ENCODE measurements around the gene ADARB2.
"Not testable (repeated sequence)": the region's sequence is repeated elsewhere in the genome, so short reads cannot be mapped to it uniquely, and the experiment has no call there.

The ADARB2 gene

GRCh38 chr10:1267568-1267967 lies 469.8 kb downstream of the ADARB2 start:
- FAIRE-seq = no peak

DNA sequence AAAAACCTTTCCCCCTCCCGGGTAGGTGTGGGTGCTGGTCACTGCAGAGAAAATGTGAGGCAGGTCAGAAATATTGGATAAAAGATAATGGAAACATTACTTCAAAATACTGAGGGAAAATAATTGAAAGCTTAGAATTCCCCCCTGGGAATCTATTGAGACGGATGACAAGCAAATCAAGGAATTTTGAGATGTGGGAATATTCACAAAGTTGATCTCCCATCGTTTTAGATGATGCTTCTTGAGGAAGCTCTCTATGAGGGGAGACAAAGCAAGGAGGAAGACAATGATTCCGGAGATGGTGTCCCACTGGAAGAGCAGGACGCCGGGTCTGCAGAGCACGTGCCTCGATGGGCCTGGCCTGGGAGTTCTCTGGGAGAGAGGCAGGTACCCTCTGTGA lies 470.2 kb downstream of the ADARB2 start:
- FAIRE-seq = no peak

DNA sequence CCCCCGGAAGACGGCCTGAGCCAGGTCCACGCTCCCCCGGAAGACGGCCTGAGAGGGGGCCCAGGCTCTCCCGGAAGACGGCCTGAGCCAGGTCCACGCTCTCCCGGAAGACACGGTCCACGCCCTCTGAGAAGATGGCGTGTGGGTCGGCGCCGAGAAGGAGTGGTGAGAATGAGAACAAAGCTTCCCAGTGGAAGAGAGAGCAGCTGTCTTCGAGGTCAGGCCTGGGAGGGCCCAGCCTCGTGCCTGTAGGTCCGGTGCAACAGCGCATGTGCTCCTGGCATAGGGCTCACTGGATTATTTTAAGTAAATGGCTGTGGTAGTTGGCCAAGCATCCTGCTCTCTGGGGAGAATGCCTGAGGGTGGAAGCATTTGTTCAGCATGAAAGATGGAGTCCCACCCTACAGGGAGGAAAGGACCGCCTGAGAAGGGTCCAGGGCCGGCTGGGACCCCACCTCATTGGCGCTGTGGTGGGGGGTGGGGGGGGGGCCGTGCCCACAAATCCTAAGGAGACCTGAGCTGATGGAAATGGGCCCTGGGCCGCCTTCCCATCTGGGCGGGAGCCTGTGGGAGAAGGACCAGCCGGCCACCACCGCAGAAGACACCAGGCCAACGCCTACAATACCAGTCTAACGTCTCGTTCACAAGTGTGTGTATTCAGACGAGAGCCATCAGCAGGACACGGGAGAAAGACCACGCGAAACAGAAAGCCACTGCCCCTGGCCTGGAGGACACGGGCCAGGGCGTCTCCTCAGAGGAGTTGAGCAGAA lies 471.1 kb downstream of the ADARB2 start:
- FAIRE-seq = no peak

- no peak for FAIRE-seq
Measured at GRCh38 chr10:1264001-1264400, 473.3 kb downstream of the ADARB2 start.

DNA sequence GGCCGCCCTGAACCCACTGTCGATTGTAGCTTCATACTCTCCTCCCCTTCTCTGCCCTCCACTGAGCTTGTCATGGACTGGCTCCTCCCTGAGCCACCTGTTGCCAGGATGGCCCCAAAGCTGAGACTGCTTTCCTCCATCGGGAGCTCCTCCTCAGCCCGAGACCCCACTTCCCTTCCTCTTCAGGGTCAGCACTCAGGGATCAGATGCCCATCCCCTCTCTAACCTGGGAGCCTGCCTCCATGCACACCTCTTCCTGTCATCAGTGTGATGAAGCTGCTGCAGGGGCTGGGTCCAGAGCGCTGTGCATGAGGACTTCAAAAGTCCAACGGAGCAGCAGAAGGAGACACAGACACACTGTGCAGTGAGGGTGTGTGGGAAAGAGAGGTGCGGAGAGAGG lies 480.1 kb downstream of the ADARB2 start:
- no peak for FAIRE-seq

- no peak for FAIRE-seq
Measured at GRCh38 chr10:1256432-1256725, 480.9 kb downstream of the ADARB2 start.

GRCh38 chr10:1255600-1256431 lies 481.5 kb downstream of the ADARB2 start:
- no peak for FAIRE-seq

- FAIRE-seq = no peak
Measured at GRCh38 chr10:1255118-1255517, 482.2 kb downstream of the ADARB2 start.

DNA sequence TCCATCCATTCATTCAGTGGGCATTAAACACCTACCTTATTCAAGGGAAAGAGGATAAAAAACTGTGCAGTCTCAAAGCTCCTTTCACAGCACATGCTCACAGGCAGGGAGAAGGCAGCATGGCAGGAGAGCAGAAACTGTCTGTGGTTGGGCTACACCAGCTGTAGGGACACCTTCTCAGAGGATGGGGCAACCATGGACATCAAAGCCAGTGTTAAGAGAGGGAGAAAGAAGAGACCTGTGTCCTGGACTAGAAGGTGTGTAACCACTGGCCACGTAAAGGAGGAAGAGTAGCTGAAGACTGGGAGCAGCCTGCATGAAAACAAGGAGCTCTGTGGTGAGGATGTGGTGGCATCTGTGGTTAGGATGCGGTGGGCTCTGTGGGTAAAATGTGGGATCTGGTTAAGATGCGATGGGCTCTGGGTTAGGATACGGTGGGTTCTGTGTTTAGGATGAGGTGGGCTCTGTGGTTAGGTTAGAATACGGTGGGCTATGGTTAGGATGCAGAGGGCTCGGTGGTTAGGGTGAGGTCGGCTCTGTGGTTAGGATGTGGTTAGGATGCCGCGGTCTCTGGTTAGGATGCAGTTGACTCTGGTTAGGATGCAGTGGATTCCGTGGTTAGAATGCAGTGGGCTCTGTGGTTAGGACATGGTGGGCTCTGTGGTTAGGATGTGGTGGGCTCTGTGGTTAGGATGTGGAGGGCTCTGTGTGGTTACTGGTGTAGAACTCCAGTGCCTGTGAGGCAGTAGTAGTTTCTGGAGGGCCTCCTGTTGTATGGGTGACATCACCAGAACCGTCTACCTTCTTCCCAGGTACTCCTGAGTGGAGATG lies 483.6 kb downstream of the ADARB2 start:
- FAIRE-seq = no peak

DNA sequence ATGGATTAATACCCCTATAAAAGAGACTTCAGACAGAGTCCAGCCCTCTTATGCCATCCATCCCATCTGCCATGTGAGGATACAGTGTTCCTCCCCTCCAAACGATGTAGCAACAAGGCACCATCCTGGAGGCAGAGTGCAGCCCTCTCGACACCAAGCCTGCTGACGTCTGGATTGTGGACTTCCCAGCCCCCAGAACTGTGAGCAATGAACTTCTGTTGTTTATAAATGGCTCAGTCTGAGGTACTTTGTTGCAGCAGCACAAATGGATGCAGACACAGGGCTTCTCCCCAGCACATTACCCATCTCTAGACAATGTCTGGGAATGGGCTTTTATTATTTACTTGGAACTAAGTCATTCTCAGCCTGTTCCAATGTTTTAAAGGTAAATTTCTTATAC lies 485.6 kb downstream of the ADARB2 start:
- no peak for FAIRE-seq

GRCh38 chr10:1249142-1249920 lies 488.0 kb downstream of the ADARB2 start:
- FAIRE-seq = no peak

- not testable (repeated sequence) for FAIRE-seq
Measured at GRCh38 chr10:1248262-1248630, 489.1 kb downstream of the ADARB2 start.

DNA sequence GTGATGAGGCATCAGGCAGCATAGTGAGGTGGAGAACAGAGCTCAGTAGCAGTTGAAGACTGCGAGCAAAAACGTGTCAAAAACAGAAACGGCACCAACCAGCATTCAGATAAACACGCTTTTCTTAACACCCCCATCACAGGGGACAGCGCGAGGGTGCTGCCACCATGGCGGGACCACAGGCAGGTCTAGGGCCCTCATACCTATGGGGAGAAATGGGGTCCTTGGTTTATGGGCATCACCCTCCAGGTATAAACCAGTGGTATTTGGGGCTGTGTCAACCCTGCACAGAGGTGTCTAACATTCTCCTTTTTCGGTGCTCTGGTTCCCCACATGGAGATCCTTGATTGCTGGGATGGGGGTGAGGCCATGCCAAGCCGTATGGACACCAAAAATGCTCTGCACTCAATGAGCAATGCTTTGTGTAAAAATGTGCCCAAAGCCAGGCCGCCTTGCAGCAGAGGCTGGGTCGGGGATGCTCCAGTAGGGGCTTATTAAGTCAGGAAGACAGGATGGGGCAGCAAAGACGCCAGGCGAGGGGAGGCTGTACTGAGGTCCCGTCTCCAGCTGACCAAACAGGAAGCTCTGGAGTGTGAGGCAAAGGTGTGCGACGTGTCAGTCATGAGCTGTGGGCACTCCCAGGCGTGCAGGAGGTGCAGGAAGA lies 489.6 kb downstream of the ADARB2 start:
- FAIRE-seq = no peak

DNA sequence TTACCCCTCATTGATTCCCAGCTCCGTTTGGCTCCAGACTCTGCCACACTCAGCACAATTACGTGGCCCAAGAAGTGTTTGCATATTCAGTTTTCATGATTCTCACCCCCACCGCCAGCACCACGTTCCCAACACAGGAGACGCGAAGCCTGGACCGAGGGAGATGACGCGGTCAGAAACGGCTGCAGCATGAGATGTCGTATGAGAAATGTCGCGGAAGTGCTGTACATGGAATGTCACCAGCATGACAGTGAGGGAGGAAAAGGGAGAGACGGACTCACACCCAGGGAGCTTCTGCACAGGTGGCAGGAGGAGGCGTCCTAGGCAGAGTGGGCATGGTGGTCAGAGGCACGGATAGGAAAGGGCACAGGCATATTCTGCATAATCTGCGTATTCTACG lies 492.8 kb downstream of the ADARB2 start:
- no peak for FAIRE-seq

- no peak for FAIRE-seq
Measured at GRCh38 chr10:1243486-1244234, 493.7 kb downstream of the ADARB2 start.

DNA sequence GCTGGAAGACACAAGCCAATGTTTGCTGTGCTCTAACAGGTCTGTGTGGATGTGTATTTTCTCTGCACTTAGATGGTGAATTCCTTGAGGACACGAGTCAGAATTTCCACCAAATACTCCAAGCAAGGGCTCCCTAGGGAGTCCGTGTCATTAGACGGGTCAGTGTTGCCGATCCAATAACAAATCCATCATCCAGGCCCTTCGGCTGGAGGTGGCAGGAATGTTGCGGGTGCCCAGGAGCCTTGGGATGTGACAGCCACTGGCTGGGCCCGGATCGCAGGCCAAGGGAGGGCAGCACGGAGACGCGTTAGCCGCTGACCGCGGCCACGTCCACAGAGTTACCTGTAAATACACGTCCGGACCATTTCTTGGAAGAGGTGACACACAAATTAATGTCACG lies 494.4 kb downstream of the ADARB2 start:
- no peak for FAIRE-seq

DNA sequence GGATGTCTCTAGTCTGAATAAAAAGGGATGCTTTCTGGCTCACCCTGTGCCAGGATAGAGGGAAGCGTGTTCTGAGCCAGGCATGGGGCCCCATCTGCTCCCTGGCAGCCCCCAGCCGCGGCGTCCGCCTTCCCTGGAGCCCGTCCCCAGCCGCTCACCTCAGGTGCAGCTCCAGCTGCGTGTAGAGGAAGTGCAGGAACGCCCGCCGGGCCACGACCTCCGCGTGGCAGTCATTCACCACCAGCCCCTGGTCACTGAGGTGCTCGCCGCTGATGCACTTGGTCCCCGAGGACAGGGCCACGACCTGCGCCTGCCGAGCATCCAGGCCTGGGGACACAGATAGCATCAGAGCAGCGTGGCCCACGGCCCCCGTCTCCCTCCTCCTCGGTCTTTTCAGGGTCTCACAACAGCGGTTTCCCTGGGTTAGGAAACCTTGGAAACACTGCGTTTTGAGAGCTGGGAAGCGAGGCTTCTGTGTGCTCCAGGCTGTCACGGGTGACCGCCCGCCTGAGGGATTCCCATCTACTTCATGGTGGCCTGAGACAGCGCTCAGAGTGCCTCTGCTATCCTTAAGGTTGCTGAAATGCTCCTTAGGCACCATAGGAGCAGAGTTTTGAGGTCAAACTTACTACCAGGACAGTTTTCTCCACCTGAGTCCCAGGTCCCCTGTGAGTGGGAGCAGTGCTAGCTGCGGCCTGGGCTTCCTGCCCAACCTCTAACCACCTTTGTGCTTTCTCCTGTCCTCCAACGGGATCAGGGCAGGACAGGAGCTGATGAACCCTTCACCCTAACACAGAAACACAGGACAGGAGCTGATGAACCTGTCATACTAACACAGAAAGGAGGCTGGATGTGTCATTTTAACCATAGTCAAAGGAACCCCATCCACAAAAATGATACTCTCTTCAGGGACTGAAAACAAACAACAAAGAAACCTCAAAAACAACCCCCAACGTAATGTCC lies 495.1 kb downstream of the ADARB2 start:
- no peak for FAIRE-seq

DNA sequence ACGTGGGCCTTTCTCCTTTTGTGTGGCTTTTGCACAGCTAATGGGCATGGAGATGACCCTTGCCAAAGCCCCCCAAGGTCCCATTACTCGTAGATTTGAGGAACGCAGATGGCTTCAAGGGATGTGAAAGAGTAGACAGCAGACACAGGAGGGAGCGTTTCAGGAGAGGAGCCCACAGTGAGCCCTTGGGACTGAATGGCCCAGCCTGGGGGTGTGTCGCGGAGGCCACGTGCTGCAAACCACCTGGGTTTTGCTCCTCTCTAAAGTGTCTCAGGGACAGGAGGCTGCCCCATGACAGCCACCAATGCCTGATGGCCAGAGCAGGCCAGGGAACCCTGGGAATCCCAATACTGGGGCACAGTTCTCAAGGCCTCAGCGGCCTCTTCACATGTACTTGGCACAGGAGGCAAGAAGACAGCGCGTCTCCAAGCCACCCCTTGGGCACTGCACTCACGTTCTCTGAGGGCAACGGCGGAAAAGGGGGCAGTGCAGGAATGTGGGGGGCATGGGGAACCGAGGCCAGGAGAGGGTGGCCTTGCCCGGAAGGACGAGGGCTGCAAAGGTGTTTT lies 495.9 kb downstream of the ADARB2 start:
- FAIRE-seq = no peak

DNA sequence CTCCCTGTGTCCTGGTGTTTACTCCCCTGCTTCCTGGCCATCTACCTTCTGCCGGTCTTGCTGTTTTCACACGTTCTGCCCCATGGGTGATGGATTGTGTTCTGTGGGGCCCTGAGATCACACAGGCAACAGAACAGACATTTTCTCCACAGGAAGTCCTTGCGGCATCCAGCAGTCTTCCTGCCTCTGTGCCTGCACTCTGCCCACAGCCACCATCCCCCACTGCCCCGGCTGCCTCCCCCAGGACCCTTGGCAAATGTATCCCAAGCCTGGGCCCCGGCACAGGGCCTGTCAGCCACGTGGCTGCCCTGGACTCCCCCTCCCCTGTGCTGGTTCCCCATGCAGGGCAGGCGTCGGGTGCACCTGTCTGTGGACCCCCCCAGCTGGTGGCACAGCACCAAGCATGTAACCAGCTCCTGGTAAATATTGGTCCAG lies 497.0 kb downstream of the ADARB2 start:
- FAIRE-seq = no peak

- FAIRE-seq = no peak
Measured at GRCh38 chr10:1233031-1233430, 504.3 kb downstream of the ADARB2 start.

Measured in colon (tissue), 2 donors.